Heart right ventricle (tissue), 16 donors: ENCODE results near the gene FOXE3. TPM values are rescaled to one million over a fixed set of nuclear protein-coding genes. Genes with fewer than 3 reads are reported as not detected.

Source experiments
- ATAC-seq, 8 donors: fragments of 200-7000 bp; cut with Tn5 transposase; one replicate each; pipeline ENCODE4 v1.9.1; 2020; ENCODE audit warnings: mild to moderate bottlenecking in 8 of 8, moderate library complexity in 8 of 8, moderate number of reproducible peaks in 1 of 8
- DNase-seq, 2 donors: peaks; one replicate each; pipeline ENCODE4 v3.0.0-alpha.2; 2020
- H3K27ac ChIP-seq, 10 donors: fragments of 200-600 bp; sonication (generic) in 2 of 10; one replicate each; pipeline versions ENCODE4 v1.5.0 to v1.8.0; 2020 to 2022; ENCODE audit warnings: mild to moderate bottlenecking in 3 of 10
- H3K27me3 ChIP-seq, 7 donors: fragments of 200-600 bp; one replicate each; pipeline ENCODE4 v1.8.0; 2021 to 2022; ENCODE audit warnings: mild to moderate bottlenecking in 2 of 7
- H3K36me3 ChIP-seq, 9 donors: fragments of 200-600 bp; sonication (generic) in 1 of 9; one replicate each; pipeline versions ENCODE4 v1.5.0 to v1.8.0; 2020 to 2022; ENCODE audit warnings: mild to moderate bottlenecking in 2 of 9
- H3K4me1 ChIP-seq, 9 donors: fragments of 200-600 bp; sonication (generic) in 1 of 9; one replicate each; pipeline versions ENCODE4 v1.5.0 to v1.8.0; 2020 to 2022; ENCODE audit warnings: mild to moderate bottlenecking in 4 of 9
- H3K4me3 ChIP-seq, 10 donors: fragments of 200-600 bp; sonication (generic) in 2 of 10; one replicate each; pipeline versions ENCODE4 v1.5.0 to v1.8.0; 2020 to 2022; ENCODE audit warnings: mild to moderate bottlenecking in 7 of 10, moderate library complexity in 2 of 10
- H3K9me3 ChIP-seq, 11 donors: fragments of 200-600 bp in 10 of 11; sonication (generic) in 2 of 11; one replicate each; pipeline versions ENCODE4 v1.5.0 to v1.8.0; 2013 to 2022; ENCODE audit warnings: mild to moderate bottlenecking in 2 of 11, control low read depth in 1 of 11, moderate library complexity in 1 of 11
- CTCF ChIP-seq, 9 donors: fragments of 200-600 bp; sonication (generic) in 2 of 9; IDR thresholded peaks; one replicate each; pipeline versions ENCODE4 v1.5.0 to v1.8.0; 2021 to 2022; ENCODE audit warnings: antibody characterized with exemption in 9 of 9, mild to moderate bottlenecking in 5 of 9, moderate library complexity in 1 of 9
- WGBS, 2 donors: extraction: QIAGEN DNeasy Blood & Tissue Kit; methylation state at CpG; one replicate each; pipeline ENCODE4 v1.1.7; 2013; ENCODE audit warnings: inconsistent platforms in 1 of 2; 5-methylcytosine and 5-hydroxymethylcytosine counted together
- intact Hi-C, 10 donors: fragments of 100-400 bp; cut with DNase I; formaldehyde crosslinking; loops; one replicate each; pipeline versions ENCODE4 v1.11.1 to v1.14.2; 2022
- long read RNA-seq, 3 donors: library from polyadenylated mRNA; unstranded; transcript quantifications; one replicate each; pipeline ENCODE4 v2.0.0, GENCODE V29; 2020 to 2021
- polyA plus RNA-seq, 2 donors: library from polyadenylated mRNA; stranded (reverse); fragments of 200-250 nt; gene quantifications; one replicate each; pipeline ENCODE4 v1.2.3, GENCODE V29; 2013
- total RNA-seq, 10 donors: library from RNA; stranded (reverse); fragmentation: NEBNext Ultra II Directional in 3 of 10; extraction: Animal tissue kit (Norgen Biotek cat#: 25700) in 3 of 10; gene quantifications; one replicate each; pipeline versions ENCODE4 v1.2.1 to v1.2.4, GENCODE V29; 2021 to 2023
- donor health status: Arrhythmogenic right ventricular cardiomyopathy.
- donor health status: ischemic (EF 13 %, LVEDD 7.1; RV severe dilation, severe dysfunction).
- donor health status: healthy with polysubstance abuse.
- donor health status: DM: no; HTN: yes; CAD: no.
- donor health status: DM: no; HTN: no; CAD: no.
- donor health status: ischemic (EF 25% LVEDD 6.9; RV normal size, moderate dysfunction).
- donor health status: ischemic (EF 25% LVEDD 5.7; RV mildly dilated, moderate dysfunction).
- donor health status: healthy.
- donor health status: DM: yes; HTN: yes; CAD: no.
- donor health status: Ischemic cardiomyopathy.
- donor health status: ischemic (EF 35%, LVEDD 5.7; RV mildly dilated, moderate dysfunction).
- donor health status: nonischemic (EF 11% LVEDD 7.7; RV severe dilation, severe dysfunction).
- donor health status: DM: yes; HTN: yes; CAD: no.
- donor health status: PGD.
- donor health status: ischemic (EF 29% LVEDD 5.4; RV normal size, mild dysfunction).
- donor health status: nonischemic (EF 23%, LVEDD 6.1; RV moderate dilation, normal function).

Gene FOXE3
- total RNA-seq (not detected), polyA plus RNA-seq (under 1 TPM in 1 of 2 donors, not detected in 1; 0.03 TPM)
- long read RNA-seq, donor 1 = 0 reads
- long read RNA-seq, donor 2 = 0 reads
- long read RNA-seq, donor 3 = 0 reads

DNA sequence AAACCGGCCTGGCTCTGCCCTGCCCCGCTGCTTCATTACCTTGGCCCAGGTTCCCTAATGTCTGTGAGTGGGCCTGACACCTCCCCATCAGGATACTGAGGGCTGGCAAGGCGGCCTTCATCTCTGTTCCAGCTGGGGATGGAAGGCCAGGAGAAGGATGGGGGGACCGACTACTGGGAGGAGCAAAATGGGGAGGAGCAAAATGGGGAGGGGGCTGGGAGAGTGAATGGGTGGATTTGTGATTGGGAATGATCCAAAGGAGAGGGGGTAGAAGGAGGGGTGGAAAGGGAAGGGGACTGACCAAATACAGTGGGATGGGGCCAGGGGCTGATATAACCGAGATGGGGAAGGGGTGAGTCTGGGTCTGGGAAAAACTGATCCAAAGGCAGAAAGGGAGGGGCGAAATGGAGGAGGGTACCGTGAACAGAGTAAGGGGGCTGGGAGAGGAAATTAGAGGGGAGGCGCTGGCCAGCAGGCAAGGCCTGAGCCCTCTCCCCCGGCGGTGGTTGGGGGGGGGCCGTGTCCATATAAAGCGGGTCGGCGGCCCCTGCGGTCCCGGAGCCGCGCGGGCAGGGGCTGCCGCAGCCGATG is at the start of gene FOXE3:
Gene FOXE3, plus strand, starts transcription at position 558 of the 591 bp plus-strand sequence. Its CDS starts 31 bp downstream, at position 589.
- Histone ChIP-seq H3K36me3 (no peaks in the 10 kb centered on the region), H3K4me3 (peak within 1 kb of the TSS in 8 of 10 donors; percentile 17 to 40 (median 26)), H3K27me3 (peaks cover 13 to 80% (median 61%) of the 10 kb centered on the region in 7 donors), H3K27ac (no peak within 1 kb of the TSS), H3K4me1 (peaks cover 0 to 3% (median 0%) of the 10 kb centered on the region in 9 donors), H3K9me3 (no peaks in the 10 kb centered on the region)
- ATAC-seq (no peak), DNase-seq (no peak)
- 21 to 39% methylated on average over 9 to 21 of the region's 21 CpGs for WGBS, 2 donors
- TF ChIP-seq CTCF (IDR thresholded peaks at IDR 0.05) = no peak
- intact Hi-C loops = loop anchor here in 1 of 10 donors (10.0 kb wide), 1 partner anchor 231 kb away; no protein-coding TSS in a partner anchor

DNA sequence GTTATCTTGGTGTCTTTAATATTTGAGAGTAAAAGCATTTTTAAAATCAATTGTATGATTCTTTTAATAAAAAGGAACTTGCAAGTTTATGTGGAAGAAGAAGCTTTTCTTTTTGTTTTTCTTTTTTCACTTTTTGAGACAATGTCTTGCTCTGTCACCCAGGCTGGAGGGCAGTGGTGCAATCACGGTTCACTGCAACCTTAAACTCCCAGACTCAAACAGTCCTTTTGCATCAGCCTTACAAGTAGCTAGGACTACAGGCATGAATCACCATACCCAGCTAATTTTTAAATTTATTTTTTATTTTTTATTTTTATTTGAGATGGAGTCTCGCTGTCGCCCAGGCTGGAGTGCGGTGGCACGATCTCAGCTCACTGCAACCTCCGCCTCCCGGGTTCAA is 48.4 kb upstream of the FOXE3 start:
- Histone ChIP-seq H3K4me1 (peaks cover 0 to 12% (median 0%) of the 10 kb centered on the region in 9 donors), H3K36me3 (peaks cover 0 to 45% (median 31%) of the 10 kb centered on the region in 9 donors), H3K4me3 (no peak overlapping the region), H3K9me3 (no peaks in the 10 kb centered on the region), H3K27me3 (no peaks in the 10 kb centered on the region), H3K27ac (no peak overlapping the region)
- ATAC-seq = no peak
- 90 to 97% methylated on average over 7 of the region's 7 CpGs for WGBS, 2 donors
- DNase-seq = no peak
- intact Hi-C loops = no loop called here
- no peak for TF ChIP-seq CTCF (IDR thresholded peaks at IDR 0.05)

DNA sequence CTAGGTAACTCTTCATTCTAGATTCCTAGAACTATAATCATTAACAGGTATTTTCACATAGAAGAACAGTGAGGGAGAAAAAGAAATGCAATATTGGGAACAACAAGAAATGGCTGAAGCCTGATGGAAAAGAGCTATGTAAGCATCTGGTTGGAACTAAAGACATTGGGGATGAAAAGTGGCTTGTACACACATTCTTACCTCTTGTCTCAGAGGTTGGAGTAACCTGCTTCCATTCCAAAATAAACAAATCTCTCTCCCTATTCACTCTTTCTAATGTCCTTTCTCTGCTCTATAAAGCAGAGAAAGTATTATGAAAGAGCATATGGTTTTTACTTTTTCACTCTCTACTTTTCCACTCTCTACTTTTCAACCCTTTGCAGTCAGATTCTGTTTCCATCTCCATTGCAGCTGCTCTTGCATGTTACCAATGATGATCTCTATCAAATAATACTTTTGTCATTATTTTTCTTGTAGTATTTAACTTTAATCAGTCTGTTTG is 45.0 kb upstream of the FOXE3 start:
- no peak overlapping the region for H3K27ac ChIP-seq
- H3K9me3 ChIP-seq = no peaks in the 10 kb centered on the region
- intact Hi-C loops = no loop called here
- DNase-seq (no peak), ATAC-seq (no peak)
- H3K36me3 ChIP-seq = peaks cover 0 to 80% (median 54%) of the 10 kb centered on the region in 9 donors
- H3K4me3 ChIP-seq = no peak overlapping the region
- no peaks in the 10 kb centered on the region for H3K4me1 ChIP-seq
- no peak for TF ChIP-seq CTCF (IDR thresholded peaks at IDR 0.05)
- H3K27me3 ChIP-seq = no peaks in the 10 kb centered on the region

DNA sequence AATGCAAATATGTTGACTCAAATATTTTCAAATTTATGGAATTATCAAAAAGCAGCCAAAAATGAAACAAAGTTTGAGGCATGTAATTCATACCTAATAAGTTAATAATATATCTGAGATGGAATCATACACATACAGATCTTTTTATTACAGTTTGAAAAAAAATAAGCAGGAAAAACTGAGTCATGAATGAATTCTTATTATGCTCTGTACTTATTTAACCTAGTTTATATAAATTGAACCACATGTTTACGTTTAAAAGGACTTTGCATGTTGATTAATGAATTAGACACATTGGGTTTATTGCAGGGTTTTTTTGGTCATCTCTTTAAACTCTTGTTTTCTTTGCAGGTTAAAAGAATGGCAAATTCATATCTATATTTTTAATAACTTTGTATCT is 41.6 kb upstream of the FOXE3 start:
- peaks cover 0 to 100% (median 44%) of the 10 kb centered on the region in 9 donors for H3K36me3 ChIP-seq
- no peaks in the 10 kb centered on the region for H3K9me3 ChIP-seq
- no peak for TF ChIP-seq CTCF (IDR thresholded peaks at IDR 0.05)
- DNase-seq = no peak
- no peak overlapping the region for H3K27ac ChIP-seq
- intact Hi-C loops = no loop called here
- H3K4me3 ChIP-seq = no peak overlapping the region
- H3K27me3 ChIP-seq = no peaks in the 10 kb centered on the region
- ATAC-seq = no peak
- 91% methylated on average over 1 of the region's 1 CpG for WGBS, 2 donors
- peaks cover 0 to 7% (median 0%) of the 10 kb centered on the region in 9 donors for H3K4me1 ChIP-seq
